Vagina (tissue), 2 donors: ENCODE results near the gene B4GALT1.

Source experiments
- POLR2A ChIP-seq, 2 donors: fragments of 450-650 bp; IDR thresholded peaks; one replicate each; pipeline ENCODE4 v1.6.1; 2017; ENCODE audit warnings: antibody characterized with exemption in 2 of 2, mild to moderate bottlenecking in 2 of 2, moderate library complexity in 2 of 2
- POLR2AphosphoS5 ChIP-seq, 2 donors: sonication (generic); formaldehyde crosslinking; IDR thresholded peaks; one replicate each; pipeline ENCODE4 v1.9.0; 2017; ENCODE audit warnings: antibody characterized with exemption in 2 of 2, mild to moderate bottlenecking in 2 of 2, low read depth in 1 of 2; ENCODE audit not compliant: insufficient read depth in 1 of 2
- TF ChIP-seq, protein P1 (sequence below), 3 experiments: fragments of 450-650 bp in 2 of 3; fragments of 200-600 bp in 1 of 3; sonication (generic) in 1 of 3; IDR thresholded peaks; one replicate each; pipeline ENCODE4 v1.5.1; 2017 to 2019; ENCODE audit warnings: antibody characterized with exemption in 3 of 3, mild to moderate bottlenecking in 2 of 3, moderate library complexity in 2 of 3

DNA sequence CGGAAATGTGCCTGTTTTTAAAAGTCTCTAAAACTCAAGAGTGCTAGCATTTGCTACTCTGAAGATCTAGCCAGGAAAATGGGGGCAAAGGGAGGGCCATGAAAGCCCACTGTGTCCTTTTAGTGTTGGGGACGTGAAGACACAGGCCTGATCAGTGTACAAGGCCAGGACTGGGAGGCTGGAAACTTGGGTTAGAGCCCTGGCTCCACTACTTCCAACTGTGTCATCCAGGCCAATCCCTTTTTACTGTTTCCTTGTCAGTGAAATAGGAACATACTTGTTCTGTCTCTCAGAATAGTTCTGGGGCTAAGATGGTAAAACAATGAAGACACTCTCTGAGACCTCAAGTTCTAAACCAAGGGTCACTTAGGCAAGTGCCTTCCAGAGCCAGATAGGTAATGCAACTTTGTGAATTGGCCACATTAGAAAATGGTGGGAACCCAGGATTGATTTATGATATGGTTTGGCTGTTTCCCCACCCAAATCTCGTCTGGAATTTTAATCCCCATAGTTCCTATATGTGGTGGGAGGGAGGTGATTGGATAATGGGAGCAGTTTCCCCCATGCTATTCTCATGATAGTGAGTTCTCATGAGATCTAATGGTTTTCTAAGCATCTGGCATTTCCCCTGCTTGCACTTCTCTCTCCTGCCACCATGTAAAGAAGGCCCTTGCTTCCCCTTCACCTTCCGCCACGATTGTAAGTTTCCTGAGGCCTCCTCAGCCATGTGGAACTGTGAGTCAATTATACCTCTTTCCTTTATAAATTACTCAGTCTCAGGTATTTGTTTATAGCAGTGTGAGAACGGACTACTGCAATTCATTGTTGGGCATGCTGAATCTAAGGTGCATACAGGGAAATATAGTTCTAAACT is 30.4 kb upstream of the B4GALT1 start:
- TF ChIP-seq, protein P1, sequence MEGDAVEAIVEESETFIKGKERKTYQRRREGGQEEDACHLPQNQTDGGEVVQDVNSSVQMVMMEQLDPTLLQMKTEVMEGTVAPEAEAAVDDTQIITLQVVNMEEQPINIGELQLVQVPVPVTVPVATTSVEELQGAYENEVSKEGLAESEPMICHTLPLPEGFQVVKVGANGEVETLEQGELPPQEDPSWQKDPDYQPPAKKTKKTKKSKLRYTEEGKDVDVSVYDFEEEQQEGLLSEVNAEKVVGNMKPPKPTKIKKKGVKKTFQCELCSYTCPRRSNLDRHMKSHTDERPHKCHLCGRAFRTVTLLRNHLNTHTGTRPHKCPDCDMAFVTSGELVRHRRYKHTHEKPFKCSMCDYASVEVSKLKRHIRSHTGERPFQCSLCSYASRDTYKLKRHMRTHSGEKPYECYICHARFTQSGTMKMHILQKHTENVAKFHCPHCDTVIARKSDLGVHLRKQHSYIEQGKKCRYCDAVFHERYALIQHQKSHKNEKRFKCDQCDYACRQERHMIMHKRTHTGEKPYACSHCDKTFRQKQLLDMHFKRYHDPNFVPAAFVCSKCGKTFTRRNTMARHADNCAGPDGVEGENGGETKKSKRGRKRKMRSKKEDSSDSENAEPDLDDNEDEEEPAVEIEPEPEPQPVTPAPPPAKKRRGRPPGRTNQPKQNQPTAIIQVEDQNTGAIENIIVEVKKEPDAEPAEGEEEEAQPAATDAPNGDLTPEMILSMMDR (IDR thresholded peaks at IDR 0.05) = peak in 1 of 3 experiments; percentile 9
- no peak for TF ChIP-seq POLR2A (IDR thresholded peaks at IDR 0.05)
- no peak for TF ChIP-seq POLR2AphosphoS5 (IDR thresholded peaks at IDR 0.05; ENCODE audit: insufficient read depth in 1 of 2, low read depth in 1 of 2)
